Umbilical cord (tissue), 2 donors: ENCODE results near the gene CDK1. TPM values are rescaled to one million over a fixed set of nuclear protein-coding genes. Genes with fewer than 3 reads are reported as not detected.

ENCODE experiments used
- DNase-seq: peaks from one replicate; pipeline ENCODE4 v3.0.0-alpha.2; 2015; ENCODE audit warnings: low spot score
- total RNA-seq: library from RNA; depleted of rRNA; stranded (reverse); fragments of >200 nt; gene quantifications from one replicate; pipeline ENCODE4 v1.2.3, GENCODE V29; 2014; ENCODE audit warnings: low replicate concordance; ENCODE audit not compliant: insufficient read depth

The CDK1 gene
- total RNA-seq, 1 donor from 2014 or later = 19.3 TPM

GRCh38 chr10:60777696-60778213, 523 bp upstream of the CDK1 start:
- no peak for DNase-seq

GRCh38 chr10:60778971-60779796, 906 bp downstream of the CDK1 start:
- no peak for DNase-seq

GRCh38 chr10:60781661-60782060, 3.4 kb downstream of the CDK1 start:
- no peak for DNase-seq

GRCh38 chr10:60784641-60785040, 6.4 kb downstream of the CDK1 start:
- DNase-seq = no peak

- DNase-seq = no peak
Measured at GRCh38 chr10:60788544-60788943, 10.3 kb downstream of the CDK1 start.

- DNase-seq = peak; percentile 32
Measured at GRCh38 chr10:60789340-60789739, 11.1 kb downstream of the CDK1 start.

GRCh38 chr10:60794953-60795352, 16.7 kb downstream of the CDK1 start:
- DNase-seq = no peak

- DNase-seq = no peak
Measured at GRCh38 chr10:60795465-60796202, 17.4 kb downstream of the CDK1 start.

- DNase-seq = no peak
Measured at GRCh38 chr10:60796481-60796880, 18.2 kb downstream of the CDK1 start.

- DNase-seq = peak; percentile 42
Measured at GRCh38 chr10:60797200-60797599, 18.9 kb downstream of the CDK1 start.

- peak; percentile 72 for DNase-seq
Measured at GRCh38 chr10:60798031-60798430, 19.8 kb downstream of the CDK1 start.

- DNase-seq = no peak
Measured at GRCh38 chr10:60798870-60799269, 20.6 kb downstream of the CDK1 start.

- DNase-seq = no peak
Measured at GRCh38 chr10:60799971-60800650, 21.8 kb downstream of the CDK1 start.

- no peak for DNase-seq
Measured at GRCh38 chr10:60800918-60801317, 22.6 kb downstream of the CDK1 start.

GRCh38 chr10:60801522-60801921, 23.2 kb downstream of the CDK1 start:
- peak; percentile 22 for DNase-seq

- DNase-seq = no peak
Measured at GRCh38 chr10:60803433-60803832, 25.2 kb downstream of the CDK1 start.

- DNase-seq = no peak
Measured at GRCh38 chr10:60803865-60804264, 25.6 kb downstream of the CDK1 start.

- DNase-seq = no peak
Measured at GRCh38 chr10:60806921-60807320, 28.6 kb downstream of the CDK1 start.

- no peak for DNase-seq
Measured at GRCh38 chr10:60807499-60807898, 29.2 kb downstream of the CDK1 start.

- DNase-seq = peak; percentile 70
Measured at GRCh38 chr10:60808036-60808435, 29.8 kb downstream of the CDK1 start.

GRCh38 chr10:60809157-60809556, 30.9 kb downstream of the CDK1 start:
- DNase-seq = peak; percentile 95
